Limb (tissue), 2 donors: ENCODE data around the gene SYTL2.
"Not testable (repeated sequence)": the region's sequence is repeated elsewhere in the genome, so short reads cannot be mapped to it uniquely, and the experiment has no call there.

ENCODE experiments used
- DNase-seq, 2 donors: peaks; one replicate each; pipeline ENCODE4 v3.0.0-alpha.2; 2016; ENCODE audit errors: extremely low spot score in 2 of 2

The SYTL2 gene

DNA sequence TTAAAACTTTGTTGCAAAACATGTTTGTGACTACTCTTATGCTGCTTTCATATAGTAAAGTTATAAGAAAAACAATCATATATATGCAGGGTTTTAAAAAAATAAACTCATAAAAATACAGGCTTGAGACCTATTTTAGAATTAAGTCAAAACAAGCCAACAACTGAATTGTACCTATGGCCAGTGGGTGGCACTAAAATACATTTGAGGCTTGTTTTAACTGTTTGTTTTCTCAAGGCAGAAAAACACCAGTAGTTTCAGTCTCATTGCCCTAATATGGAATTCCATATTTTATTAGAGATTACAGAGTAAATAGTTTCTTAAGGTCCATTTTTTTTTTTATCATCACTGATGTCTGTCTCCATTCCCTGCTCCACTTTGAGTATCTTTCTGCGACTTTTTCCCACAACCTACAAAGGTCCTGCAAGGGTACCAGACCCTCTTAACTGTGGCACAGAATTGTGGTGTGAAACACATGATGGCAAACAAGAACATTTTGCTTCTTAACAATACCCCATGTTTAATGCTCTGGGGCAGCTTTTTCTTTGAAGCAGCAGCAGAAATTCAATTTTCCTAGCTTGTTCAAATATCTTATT lies 116.5 kb downstream of the SYTL2 start:
- peak in 1 of 2 donors; percentile 40 for DNase-seq

DNA sequence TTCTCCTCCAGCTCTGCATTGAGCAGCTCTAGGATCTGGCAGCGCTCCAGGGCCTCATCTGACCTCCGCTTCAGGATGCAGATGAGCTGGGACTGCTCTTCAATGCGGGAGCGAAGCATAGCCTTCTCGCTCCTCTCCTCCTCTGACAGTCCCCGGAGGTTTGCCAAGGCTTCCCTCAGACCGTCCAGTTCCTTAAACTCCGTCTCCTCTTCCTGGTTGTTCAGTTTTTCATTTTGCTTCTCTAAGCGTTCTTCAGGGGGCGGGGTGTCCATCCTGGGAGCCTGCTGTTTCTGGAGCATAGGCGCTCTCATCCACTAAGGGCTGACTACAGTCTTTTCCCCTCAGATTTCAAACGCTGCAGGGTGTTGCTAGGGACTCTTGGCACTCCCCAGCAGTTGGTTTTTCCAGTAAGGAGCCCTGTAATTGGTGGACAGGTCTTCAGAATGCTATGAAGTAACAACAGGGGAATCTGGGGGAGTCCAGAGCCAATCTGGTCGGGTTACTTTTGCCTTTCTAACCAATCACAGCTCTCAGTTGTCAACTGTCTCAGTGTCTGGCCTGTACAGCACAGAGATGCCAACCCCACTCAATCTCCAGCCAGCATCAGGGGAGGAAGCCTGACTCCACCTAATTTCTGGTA lies 125.0 kb downstream of the SYTL2 start, which contains the start of gene CCDC89:
TSS of gene CCDC89 (minus strand) at position 376 of the 640 bp plus-strand sequence. CDS start at position 311, 65 bp downstream.
- DNase-seq = peak; percentile 57 to 87

DNA sequence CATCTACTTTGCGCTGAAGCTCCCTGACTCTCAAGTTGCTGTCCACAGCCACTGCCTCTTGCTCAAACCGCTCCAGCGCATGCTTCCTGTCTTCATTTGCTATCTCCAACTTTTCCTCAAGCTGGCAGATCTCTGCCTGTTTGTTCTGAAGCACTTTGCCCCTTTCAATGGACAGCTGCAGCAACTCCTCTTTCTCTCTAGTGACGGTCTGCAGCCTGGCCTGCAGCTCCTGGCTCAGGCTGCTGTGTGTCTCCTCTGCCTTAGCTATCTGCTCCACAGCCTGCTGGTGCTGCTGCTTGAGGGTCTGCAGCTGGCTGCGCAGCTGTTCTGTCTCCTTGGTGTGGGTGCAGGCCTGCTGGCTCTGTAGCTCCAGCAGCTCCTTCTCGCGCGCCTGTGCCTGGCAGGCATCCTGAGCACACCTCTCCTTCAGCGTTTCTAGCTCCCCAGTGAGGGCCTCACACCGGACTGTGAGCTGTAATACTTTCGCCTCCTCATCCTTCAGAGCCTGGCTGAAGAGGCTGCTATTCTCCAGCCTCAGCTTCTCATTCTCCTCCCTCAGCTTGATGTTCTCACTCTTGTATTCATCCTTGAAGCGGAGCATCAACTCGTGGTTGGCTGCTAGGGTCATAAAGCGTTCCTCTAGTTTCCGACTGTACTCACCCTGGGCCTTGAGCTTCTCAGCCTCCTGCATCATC lies 125.7 kb downstream of the SYTL2 start:
- DNase-seq = peak; percentile 61 to 68

DNA sequence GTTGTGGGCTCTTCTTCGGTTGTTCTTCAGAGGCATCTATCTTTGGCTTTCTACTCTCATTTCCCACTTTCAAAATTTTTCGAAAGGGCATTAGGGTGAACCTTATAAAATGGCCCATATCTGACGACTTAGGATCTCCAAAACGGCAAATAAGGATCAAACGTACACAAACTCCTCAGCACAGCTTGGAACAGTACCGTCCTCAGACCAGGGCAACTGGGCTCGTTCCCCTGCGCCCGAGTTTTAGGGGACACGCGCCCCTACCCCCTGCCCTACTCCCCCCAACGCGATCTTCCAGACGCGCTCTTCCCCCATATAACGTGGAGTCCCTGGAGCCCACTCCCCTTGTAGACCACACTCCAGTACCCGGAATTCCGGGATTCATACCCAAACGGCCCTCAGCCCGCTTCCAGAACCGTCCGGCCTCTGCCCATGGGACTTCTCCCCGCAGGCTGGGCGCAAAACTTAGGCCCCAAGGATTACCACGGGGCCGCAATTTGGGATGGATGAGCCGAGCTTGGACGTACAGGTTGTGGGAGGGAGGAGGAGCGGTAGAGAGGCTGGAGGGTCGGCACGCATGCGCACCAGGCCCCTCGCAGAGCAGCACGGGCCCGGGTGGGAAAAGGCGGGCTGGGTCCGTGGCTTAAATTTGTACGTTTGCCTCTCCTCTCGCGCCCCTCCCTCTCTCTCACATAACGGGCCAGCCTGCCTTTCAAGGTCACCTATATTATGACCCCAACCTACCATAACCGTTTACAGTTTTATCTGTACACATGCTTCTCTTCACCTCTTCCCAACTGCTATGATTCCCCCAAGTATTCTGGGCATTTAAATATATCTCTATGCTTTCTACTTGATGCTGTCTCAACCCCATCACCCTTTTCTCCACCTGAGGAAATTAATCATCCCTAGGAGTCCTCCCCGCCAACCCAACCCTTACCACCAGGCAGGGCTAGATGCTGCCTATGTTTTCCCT lies 128.3 kb downstream of the SYTL2 start:
- DNase-seq = peak; percentile 80 to 88

DNA sequence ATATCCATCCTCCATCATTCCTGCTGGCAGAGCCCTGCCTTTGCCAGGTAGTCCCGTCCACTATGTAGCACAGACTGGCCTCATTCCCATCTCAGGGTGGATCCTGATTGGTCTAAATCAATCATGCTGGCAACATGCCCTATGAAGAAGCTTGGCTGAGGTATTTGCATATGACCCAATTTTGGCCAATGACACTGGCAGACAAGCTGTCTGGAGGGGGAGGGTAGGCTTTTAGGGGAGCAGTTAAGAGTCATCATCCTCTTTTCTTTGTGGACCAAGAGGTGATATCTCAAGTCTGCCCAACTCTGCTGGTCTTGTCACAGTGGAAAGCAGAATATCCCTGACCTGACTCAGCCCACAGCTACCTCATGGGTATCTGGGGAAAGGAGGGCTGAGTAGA lies 130.0 kb downstream of the SYTL2 start:
- DNase-seq = no peak

DNA sequence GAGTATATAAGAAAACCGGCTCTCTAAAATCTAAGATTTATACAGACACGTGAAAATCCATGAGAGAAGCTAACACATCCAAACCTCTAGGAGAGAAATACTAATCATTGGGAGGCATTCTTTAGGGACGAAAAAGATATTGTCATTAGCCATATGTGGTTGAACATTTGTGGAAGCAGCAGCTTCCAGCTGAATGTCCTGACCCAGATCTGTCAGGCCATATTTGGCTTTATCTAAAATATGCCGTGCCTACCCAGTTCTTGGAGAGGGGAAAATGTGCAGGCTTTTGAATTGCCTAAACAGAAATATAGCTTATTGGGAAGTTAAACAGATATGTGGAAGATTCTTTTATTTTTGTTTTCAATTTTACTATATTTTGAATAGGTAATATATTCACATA lies 131.4 kb downstream of the SYTL2 start:
- DNase-seq = no peak

DNA sequence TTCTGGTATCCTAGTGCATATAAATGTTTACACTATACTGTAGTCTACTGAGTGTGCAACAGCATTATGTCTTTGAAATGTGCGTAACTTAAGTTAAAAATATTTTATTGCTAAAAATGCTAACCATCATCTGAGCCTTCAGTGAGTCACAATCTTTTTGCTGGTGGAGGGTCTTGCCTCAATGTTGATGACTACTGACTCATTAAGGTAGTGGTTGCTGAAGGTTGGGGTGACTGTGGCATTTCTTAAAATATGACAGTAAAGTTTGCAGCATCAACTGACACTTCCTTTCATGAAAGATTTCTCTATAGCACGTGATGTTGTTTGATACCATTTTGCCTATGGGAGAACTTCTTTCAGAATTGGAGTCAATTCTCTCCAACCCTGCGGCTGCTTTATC lies 137.5 kb downstream of the SYTL2 start:
- DNase-seq = no peak

DNA sequence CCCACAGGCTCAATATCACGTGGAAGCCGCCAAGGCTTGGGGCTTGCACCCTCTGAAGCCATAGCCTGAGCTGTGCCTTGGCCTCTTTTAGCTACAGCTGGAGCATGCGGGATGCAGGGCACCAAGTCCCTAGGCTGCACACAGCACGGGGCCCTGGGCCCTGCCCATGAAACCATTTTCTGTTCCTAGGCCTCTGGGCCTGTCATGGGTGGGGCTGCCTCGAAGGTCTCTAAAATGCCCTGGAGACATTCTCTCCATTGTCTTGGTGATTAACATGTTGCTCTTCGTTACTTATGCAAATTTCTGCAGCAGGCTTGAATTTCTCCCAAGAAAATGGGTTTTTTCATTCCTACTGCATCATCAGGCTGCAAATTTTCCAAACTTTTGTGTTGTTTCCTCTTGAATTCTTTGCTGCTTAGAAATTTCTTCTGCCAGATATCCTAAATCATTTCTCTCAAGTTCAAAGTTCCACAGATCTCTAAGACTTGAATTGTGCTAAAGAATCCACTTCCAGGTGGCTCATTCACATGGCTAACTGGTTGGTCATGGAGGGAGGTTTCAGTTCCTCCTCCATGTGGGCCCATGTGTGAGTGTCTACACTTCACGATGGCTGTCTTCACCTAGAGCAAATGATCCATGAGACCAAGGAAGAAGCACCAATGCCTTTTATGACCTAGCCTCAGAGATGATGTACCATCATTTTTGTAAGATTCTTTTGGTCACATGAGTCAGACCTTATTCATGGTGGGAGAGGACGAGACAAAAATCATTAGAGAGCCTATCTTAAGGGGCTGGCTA lies 138.6 kb downstream of the SYTL2 start:
- no peak for DNase-seq

DNA sequence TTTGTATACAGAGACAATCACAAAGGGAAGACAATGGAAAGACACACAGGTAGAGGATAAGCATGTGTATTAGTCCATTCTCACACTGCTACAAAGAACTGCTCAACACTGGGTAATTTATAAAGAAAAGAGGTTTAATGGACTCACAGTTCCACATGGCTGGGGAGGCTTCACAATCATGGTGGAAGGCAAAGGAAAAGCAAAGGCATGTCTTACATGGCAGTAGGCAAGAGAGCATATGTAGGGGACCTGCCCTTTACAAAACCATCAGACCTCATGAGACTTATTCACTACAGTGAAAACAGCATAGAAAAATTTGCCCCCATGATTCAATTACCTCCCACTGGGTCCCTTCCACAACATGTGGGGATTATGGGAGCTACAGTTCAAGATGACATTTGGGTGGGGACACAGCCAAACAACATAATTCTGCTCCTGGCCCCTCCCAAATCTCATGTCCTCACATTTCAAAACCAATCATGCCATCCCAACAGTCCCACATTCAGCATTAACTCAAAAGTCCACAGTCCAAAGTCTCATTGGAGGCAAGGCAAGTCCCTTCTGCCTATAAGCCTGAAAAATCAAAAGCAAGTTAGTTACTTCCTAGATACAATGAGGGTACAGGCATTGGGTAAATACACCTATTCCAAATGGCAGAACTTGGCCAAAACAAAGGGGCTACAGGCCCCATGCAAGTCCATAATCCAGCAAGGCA lies 139.8 kb downstream of the SYTL2 start:
- not testable (repeated sequence) for DNase-seq

DNA sequence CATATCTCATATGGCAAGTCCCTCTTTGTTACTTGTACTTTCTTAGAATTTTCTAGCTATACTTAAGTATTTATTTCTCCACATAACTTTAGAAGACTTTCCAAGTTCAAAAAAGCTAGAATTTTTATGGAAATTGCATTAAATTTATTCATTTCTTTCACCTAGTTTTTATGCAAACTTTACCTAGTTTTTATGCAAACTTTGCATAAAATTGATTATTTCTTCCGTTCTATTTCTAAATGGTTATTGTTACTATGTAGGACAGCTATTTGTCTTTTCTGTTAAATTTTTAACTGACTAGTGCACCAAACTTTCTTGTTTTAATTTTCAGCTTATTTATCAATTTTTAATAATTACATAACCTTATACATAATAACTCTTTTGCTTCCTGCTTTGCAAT lies 142.8 kb downstream of the SYTL2 start:
- no peak for DNase-seq

DNA sequence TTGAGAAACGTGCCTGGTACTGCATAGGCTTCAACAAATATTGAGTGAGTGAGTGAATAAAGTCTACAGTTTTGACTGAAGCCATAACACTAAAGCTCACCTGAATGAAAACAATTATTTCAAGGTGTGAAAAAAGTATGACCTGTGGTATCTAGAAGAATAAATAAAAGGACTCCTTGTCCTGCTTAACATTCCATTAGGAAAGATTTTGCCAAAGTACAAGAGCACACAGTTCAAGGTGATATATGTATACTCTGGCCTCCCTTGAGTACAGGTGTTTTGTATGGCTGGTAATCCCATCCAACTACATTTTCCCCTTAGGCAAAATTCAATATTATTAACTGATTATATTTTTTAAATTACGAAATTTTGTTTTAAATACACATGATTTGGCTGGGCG lies 144.3 kb downstream of the SYTL2 start:
- DNase-seq = no peak

DNA sequence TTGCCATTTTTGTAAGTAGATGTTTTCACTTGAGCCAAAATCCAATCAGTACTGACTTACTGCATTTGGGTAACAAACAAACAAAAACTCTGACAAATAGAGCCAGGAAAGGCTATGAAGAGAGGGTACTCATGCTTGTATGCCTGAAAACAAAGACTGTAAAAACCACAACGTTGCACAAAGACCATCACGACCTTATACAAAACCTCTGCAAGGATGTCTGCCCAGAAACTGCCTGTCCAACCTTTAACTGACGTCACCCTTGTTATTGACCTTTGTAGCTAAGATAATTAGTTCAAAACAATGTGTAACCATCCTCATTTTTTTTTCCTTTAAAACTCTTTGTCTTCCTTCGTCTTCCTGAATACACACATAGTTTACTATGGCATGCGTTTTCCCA lies 145.2 kb downstream of the SYTL2 start:
- no peak for DNase-seq

DNA sequence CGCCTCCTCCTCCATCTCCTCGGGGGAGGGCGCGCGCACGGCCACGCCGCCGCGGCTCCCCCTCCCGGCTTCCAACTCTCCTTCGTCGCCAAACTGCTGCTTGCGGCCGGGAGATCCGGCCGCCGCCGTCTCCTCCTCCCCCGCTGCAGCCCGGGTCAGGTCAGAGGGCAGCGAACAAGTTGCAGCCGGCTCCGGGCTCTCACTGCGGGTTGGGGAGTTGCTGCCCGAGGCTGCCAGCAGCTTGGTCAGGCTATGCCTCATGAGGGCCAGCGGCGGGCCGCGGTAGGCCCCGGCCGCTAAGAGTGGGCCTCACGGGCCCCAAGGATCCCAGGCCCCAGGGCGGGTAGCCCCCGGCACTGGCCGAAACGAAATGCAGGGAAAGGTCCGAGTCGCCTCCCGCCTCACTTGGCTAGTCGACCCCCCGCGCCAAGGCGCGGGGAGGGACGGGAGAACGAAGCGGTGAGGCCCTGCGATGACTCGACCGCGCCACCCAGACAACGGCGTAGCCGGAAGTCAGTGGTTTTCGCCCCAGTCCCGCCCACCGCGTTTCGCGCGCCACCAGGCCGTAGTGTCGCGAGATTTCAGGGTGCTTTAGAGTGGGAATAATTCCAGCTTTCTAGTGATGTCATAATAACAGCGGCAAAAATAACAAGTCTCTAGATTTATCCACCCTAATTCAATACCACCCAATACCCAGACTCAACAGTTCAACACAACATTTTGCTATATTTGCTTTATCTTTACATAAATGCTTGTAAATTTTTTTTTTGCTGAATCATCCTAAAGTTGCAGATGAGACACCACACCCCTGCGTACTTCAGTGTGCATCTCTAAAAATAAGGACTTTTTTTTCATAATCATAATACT lies 146.1 kb downstream of the SYTL2 start, which contains the start of gene CREBZF:
TSS of gene CREBZF (minus strand) at position 515 of the 867 bp plus-strand sequence. CDS start at position 261, 254 bp downstream.
- DNase-seq = peak; percentile 95 to 97

DNA sequence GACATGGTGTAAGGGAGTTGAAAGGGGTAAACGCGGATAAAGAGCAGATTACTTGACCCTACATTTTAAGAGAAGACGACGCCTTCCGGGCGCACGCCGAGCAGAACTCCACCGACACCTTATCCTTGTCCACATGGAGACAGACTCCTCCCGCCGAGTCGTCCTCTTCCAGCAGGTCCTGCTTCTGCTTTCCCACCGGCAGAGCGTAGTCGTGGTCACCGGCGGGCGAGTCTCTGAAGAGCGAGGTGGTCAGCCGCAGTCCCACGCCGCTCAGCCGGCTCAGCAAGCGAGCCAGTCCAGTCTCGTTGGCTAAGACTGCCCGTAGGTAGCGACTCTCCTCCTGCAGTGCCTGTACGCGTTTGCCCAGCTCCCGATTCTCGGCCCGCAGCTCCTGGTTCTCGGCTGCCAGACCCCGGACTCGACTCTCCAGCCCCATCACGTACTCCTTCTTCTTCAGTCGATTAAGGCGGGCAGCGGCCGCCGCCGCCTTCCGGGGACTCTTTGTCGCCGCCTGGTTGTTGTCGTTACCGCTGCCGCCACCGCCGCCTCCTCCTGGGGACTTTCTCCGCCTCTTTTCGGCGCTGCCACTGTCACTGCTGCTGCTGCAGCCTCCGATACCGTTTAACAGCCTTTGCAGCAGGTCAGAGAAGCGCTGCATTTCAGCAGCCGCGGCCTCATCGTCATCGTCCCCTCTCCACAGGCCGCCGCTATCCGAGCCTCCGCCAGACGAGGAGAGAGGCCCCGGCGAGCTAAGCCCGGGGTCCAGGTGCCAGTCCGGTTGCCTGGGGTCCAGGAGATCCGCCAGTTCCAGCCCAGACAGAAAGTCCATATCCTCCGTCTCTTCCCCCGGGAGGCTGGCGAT lies 147.0 kb downstream of the SYTL2 start:
- peak; percentile 72 to 83 for DNase-seq

DNA sequence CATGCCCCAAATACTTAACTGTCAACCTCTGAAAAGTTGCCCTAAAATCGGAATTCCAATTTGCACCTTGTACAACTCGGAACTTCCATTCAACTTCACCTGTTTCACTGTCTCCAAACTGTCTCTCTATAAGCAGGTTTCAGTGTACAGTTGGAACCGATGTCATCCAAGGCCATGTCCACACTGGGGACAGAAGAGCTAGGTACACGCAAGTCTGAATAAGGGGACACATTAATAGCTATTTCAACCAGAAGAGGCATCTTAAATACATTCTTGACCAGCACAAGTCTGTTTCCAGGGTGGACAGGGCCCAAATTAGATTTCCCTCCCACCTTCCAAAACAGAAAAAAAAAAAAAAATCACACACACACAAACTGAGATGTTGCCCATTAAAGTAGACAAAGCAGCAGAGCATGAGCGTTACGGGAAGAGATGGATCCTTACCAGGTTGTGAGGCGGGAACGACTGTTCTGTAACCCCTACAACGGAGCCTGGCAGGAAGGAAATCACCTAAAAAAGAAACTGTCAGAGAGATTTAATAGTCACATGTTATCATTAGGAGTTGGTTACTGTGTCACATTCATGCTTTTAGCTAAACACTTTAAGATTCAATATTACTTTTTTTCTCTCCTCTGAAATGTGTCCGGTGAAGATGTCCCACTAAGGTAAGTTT lies 147.7 kb downstream of the SYTL2 start:
- no peak for DNase-seq

DNA sequence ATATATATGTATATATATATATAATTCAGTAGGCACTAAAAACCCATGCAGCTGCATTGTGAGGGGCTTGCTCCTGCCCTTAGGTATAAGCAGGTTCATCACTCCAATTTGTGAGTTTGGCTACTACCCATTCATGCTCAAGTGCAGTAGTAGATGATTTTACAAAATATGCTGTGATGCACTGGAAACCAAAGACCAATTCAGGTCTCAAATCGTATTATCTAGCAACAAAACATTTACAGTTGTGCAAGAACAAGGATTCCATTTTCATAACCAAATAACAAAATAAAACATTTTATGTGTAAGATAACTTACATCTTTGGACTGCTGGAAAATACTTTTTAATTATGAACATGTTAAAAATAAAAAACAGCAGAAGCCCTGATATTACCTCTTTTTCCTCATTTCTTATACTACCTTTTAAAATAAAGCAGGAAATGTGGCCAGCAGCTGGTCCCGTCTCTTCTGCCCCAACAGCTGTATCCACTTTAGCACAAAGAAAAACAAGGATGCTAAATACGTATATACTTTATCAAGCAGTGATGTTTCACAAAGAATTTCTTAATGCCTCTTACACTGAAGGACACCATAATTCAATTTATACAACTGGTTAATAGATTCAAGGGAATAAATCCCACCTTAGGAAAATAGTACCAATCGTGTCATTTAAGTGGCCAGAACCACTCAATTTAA lies 148.8 kb downstream of the SYTL2 start:
- no peak for DNase-seq

DNA sequence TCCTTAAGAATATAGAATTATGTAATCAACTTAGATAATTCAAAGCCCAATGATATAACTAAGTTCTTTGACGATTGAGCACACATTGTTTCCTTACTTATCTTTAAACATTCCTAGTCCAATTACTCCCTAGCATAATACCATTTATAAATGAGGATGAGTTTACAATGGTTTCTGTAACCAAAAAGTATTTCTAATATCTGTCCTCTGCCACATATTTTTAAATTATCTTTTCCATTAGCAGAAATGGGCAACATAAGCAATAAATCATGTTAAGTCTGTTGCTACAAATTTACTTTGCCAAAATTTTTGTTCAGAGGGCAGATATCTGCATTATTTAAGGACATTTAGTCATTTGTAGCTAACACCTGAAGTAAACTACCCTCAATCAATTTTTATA lies 152.8 kb downstream of the SYTL2 start:
- DNase-seq = no peak
